ENCODE measurements around the gene CCDC197.

- TF ChIP-seq ZBTB7A (IDR thresholded peaks at IDR 0.05; ENCODE audit: borderline replicate concordance, control insufficient read depth, low read depth, low read length) = no peak
- TF ChIP-seq ZC3H11A (IDR thresholded peaks at IDR 0.05; ENCODE audit: low read depth, low read length) = no peak
- no peak for TF ChIP-seq BRD4 (IDR thresholded peaks at IDR 0.05)
Observed at GRCh38 chr14:93994919-93995682, 2.0 kb upstream of the CCDC197 start.
